Heart right ventricle (tissue), 16 donors: ENCODE measurements around the gene SMOC1. TPM values are rescaled to one million over a fixed set of nuclear protein-coding genes. Genes with fewer than 3 reads are reported as not detected.

Experiments used
- ATAC-seq, 8 donors: fragments of 200-7000 bp; cut with Tn5 transposase; one replicate each; pipeline ENCODE4 v1.9.1; 2020; ENCODE audit warnings: mild to moderate bottlenecking in 8 of 8, moderate library complexity in 8 of 8, moderate number of reproducible peaks in 1 of 8
- DNase-seq, 2 donors: peaks; one replicate each; pipeline ENCODE4 v3.0.0-alpha.2; 2020
- H3K27ac ChIP-seq, 10 donors: fragments of 200-600 bp; sonication (generic) in 2 of 10; one replicate each; pipeline versions ENCODE4 v1.5.0 to v1.8.0; 2020 to 2022; ENCODE audit warnings: mild to moderate bottlenecking in 3 of 10
- H3K27me3 ChIP-seq, 7 donors: fragments of 200-600 bp; one replicate each; pipeline ENCODE4 v1.8.0; 2021 to 2022; ENCODE audit warnings: mild to moderate bottlenecking in 2 of 7
- H3K36me3 ChIP-seq, 9 donors: fragments of 200-600 bp; sonication (generic) in 1 of 9; one replicate each; pipeline versions ENCODE4 v1.5.0 to v1.8.0; 2020 to 2022; ENCODE audit warnings: mild to moderate bottlenecking in 2 of 9
- H3K4me1 ChIP-seq, 9 donors: fragments of 200-600 bp; sonication (generic) in 1 of 9; one replicate each; pipeline versions ENCODE4 v1.5.0 to v1.8.0; 2020 to 2022; ENCODE audit warnings: mild to moderate bottlenecking in 4 of 9
- H3K4me3 ChIP-seq, 10 donors: fragments of 200-600 bp; sonication (generic) in 2 of 10; one replicate each; pipeline versions ENCODE4 v1.5.0 to v1.8.0; 2020 to 2022; ENCODE audit warnings: mild to moderate bottlenecking in 7 of 10, moderate library complexity in 2 of 10
- H3K9me3 ChIP-seq, 11 donors: fragments of 200-600 bp in 10 of 11; sonication (generic) in 2 of 11; one replicate each; pipeline versions ENCODE4 v1.5.0 to v1.8.0; 2013 to 2022; ENCODE audit warnings: mild to moderate bottlenecking in 2 of 11, control low read depth in 1 of 11, moderate library complexity in 1 of 11
- WGBS, 2 donors: extraction: QIAGEN DNeasy Blood & Tissue Kit; methylation state at CpG; one replicate each; pipeline ENCODE4 v1.1.7; 2013; ENCODE audit warnings: inconsistent platforms in 1 of 2; 5-methylcytosine and 5-hydroxymethylcytosine counted together
- intact Hi-C, 10 donors: fragments of 100-400 bp; cut with DNase I; formaldehyde crosslinking; loops; one replicate each; pipeline versions ENCODE4 v1.11.1 to v1.14.2; 2022
- polyA plus RNA-seq, 2 donors: library from polyadenylated mRNA; stranded (reverse); fragments of 200-250 nt; gene quantifications; one replicate each; pipeline ENCODE4 v1.2.3, GENCODE V29; 2013
- total RNA-seq, 10 donors: library from RNA; stranded (reverse); fragmentation: NEBNext Ultra II Directional in 3 of 10; extraction: Animal tissue kit (Norgen Biotek cat#: 25700) in 3 of 10; gene quantifications; one replicate each; pipeline versions ENCODE4 v1.2.1 to v1.2.4, GENCODE V29; 2021 to 2023
- TF ChIP-seq, protein P1 (sequence below), 9 donors: fragments of 200-600 bp; sonication (generic) in 2 of 9; IDR thresholded peaks; one replicate each; pipeline versions ENCODE4 v1.5.0 to v1.8.0; 2021 to 2022; ENCODE audit warnings: antibody characterized with exemption in 9 of 9, mild to moderate bottlenecking in 5 of 9, moderate library complexity in 1 of 9
- donor health status: Arrhythmogenic right ventricular cardiomyopathy.
- donor health status: ischemic (EF 13 %, LVEDD 7.1; RV severe dilation, severe dysfunction).
- donor health status: healthy with polysubstance abuse.
- donor health status: DM: no; HTN: yes; CAD: no.
- donor health status: DM: no; HTN: no; CAD: no.
- donor health status: ischemic (EF 25% LVEDD 6.9; RV normal size, moderate dysfunction).
- donor health status: ischemic (EF 25% LVEDD 5.7; RV mildly dilated, moderate dysfunction).
- donor health status: healthy.
- donor health status: DM: yes; HTN: yes; CAD: no.
- donor health status: Ischemic cardiomyopathy.
- donor health status: ischemic (EF 35%, LVEDD 5.7; RV mildly dilated, moderate dysfunction).
- donor health status: nonischemic (EF 11% LVEDD 7.7; RV severe dilation, severe dysfunction).
- donor health status: DM: yes; HTN: yes; CAD: no.
- donor health status: PGD.
- donor health status: ischemic (EF 29% LVEDD 5.4; RV normal size, mild dysfunction).
- donor health status: nonischemic (EF 23%, LVEDD 6.1; RV moderate dilation, normal function).

The SMOC1 gene
- total and polyA plus RNA-seq, 12 donors = 0.15 to 6.8 (median 1.3) TPM

DNA sequence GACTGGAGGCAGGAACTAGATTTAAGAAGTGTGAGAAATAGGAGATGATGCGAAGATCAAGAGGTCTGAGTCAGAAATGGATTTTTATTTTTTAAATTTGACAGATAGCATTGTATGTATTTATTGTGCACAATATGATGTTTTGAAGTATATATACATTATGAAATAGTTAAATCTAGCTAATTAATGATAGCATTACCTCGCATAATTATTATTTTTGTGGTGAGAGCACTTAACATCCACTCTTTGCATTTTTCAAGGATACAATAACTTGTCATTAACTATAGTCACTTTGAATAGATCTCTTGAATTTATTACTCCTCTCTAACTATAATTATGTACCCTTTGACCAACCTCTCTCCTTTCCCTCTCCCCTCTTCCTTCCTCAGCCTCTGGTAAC, 3.7 kb downstream of the SMOC1 start:
- no peaks in the 10 kb centered on the region for H3K36me3 ChIP-seq
- no peaks in the 10 kb centered on the region for H3K9me3 ChIP-seq
- intact Hi-C loops = no loop called here
- no peak overlapping the region for H3K27ac ChIP-seq
- TF ChIP-seq, protein P1, sequence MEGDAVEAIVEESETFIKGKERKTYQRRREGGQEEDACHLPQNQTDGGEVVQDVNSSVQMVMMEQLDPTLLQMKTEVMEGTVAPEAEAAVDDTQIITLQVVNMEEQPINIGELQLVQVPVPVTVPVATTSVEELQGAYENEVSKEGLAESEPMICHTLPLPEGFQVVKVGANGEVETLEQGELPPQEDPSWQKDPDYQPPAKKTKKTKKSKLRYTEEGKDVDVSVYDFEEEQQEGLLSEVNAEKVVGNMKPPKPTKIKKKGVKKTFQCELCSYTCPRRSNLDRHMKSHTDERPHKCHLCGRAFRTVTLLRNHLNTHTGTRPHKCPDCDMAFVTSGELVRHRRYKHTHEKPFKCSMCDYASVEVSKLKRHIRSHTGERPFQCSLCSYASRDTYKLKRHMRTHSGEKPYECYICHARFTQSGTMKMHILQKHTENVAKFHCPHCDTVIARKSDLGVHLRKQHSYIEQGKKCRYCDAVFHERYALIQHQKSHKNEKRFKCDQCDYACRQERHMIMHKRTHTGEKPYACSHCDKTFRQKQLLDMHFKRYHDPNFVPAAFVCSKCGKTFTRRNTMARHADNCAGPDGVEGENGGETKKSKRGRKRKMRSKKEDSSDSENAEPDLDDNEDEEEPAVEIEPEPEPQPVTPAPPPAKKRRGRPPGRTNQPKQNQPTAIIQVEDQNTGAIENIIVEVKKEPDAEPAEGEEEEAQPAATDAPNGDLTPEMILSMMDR (IDR thresholded peaks at IDR 0.05) = no peak
- DNase-seq (no peak), ATAC-seq (no peak)
- peaks cover 0 to 8% (median 0%) of the 10 kb centered on the region in 9 donors for H3K4me1 ChIP-seq
- no peak overlapping the region for H3K4me3 ChIP-seq
- peaks cover 0 to 77% (median 59%) of the 10 kb centered on the region in 7 donors for H3K27me3 ChIP-seq
- WGBS, 2 donors = 89% methylated on average over 2 of the region's 2 CpGs

DNA sequence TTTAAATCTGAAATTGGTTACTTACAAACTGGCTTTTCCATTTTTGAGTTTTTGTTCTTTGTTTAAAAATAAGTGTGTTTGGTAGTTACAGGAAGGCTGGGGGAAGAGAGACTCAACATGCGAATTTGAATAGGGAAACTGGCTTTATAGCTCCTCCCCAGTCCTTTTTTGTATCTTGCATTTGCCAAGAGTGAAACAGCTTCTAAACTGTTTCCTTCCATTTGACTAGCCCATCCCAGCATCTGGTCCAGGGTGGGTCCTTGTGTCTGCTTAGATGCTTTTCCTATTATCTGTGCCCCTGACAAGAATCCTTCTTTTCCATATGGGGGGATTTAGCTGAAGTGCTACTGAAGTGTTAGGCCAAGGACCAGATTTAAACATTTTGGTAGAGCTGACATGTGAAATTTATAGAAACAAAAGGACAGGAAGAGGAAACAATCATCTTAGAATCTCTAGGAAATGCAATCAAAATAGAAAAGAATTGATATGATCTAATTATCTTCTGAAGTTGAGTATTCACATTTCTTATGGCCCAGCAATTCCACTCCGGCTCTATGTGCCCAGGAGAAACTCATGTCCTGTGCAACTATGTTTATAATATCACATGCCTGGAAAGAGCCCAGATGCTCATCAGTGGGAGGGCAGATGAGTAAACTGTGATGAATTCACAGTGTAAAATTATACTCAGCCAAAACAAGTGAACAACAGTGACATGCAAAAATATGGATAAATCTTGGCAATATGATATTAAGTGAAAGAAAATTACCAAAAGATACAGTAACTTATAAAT, 7.4 kb downstream of the SMOC1 start:
- TF ChIP-seq, protein P1 (IDR thresholded peaks at IDR 0.05) = no peak
- ATAC-seq = no peak

DNA sequence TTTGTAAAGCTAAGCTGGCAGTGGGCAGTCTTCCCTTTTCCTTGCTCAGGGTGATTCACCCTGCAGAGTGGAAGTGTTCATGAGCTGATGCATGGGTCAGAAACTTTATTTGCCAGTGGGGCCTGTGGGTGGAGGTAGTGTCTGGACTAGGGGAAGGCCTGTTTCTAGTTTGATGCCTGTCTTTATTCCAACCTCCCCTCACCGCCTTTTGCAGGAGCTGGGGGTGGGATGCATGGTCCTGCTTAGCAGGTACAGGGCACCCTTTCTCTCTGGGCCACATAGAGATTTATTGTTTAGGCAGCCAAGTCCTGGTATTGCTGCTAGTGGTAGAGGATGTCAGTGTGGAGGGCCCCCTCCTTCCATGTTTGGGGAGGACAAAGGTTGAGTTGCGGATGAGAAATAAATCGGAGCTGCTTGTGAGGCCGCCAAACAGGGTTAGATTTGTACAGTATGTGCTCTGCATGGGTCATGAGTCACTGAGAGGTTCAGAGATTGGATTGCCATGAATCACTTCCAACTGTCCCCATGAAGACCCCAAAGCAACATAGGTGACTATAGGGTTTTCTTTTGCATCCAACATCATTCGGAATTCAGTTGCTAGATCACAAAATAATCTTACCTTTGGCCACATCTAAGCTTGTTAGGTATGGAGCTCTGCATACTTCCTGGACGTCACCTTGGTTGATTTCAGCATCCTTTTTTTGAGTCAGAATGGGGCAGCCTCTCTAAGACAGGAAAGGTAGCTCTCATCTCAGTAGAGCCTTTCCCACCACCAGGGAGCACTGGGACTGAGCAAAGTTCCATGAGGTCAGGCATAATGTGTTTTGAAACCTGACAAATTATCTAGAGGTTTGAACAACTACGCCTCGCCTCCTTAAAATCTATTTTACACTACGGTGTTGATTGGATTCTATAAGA, 8.8 kb downstream of the SMOC1 start:
- DNase-seq = no peak
- WGBS, 2 donors = 71 to 72% methylated on average over 9 of the region's 9 CpGs
- H3K9me3 ChIP-seq = peaks cover 0 to 9% (median 0%) of the 10 kb centered on the region in 11 donors
- intact Hi-C loops = no loop called here
- H3K4me1 ChIP-seq = no peaks in the 10 kb centered on the region
- ATAC-seq = no peak
- H3K36me3 ChIP-seq = no peaks in the 10 kb centered on the region
- TF ChIP-seq, protein P1 (IDR thresholded peaks at IDR 0.05) = no peak
- H3K27ac ChIP-seq = no peak overlapping the region
- H3K4me3 ChIP-seq = no peak overlapping the region
- H3K27me3 ChIP-seq = peaks cover 0 to 40% (median 29%) of the 10 kb centered on the region in 7 donors

More for the DNA sequence above, 7.4 kb downstream of the SMOC1 start:
- intact Hi-C loops = no loop called here
- H3K27me3 ChIP-seq = peaks cover 0 to 49% (median 38%) of the 10 kb centered on the region in 7 donors
- H3K4me3 ChIP-seq = no peak overlapping the region
- peaks cover 0 to 9% (median 0%) of the 10 kb centered on the region in 11 donors for H3K9me3 ChIP-seq
- WGBS, 2 donors = 52 to 58% methylated on average over 2 of the region's 2 CpGs
- no peak overlapping the region for H3K27ac ChIP-seq
- H3K4me1 ChIP-seq = no peaks in the 10 kb centered on the region
- no peaks in the 10 kb centered on the region for H3K36me3 ChIP-seq
- no peak for DNase-seq

DNA sequence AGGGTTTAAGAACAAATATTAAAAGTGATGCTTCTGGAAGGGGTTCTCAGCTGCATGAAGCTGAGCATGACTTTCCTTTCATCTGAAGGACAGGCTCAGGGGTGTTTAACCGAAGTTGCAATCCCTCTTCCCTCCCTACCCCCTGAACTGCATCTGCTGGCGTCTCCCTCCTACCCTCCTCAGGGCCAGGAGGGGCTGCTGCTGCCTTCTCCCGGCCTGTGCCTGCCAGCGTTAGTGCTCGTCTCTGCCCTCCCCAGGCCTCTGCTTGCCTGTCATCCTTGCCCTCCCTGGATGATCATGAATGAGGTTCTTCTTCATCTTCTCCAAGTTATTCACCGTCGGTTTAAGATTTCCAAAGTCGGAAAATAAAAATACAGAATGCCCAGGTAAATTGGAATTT, 12.2 kb downstream of the SMOC1 start:
- intact Hi-C loops = no loop called here
- no peak overlapping the region for H3K27ac ChIP-seq
- TF ChIP-seq, protein P1 (IDR thresholded peaks at IDR 0.05) = no peak
- no peaks in the 10 kb centered on the region for H3K4me1 ChIP-seq
- no peaks in the 10 kb centered on the region for H3K36me3 ChIP-seq
- ATAC-seq = no peak
- H3K4me3 ChIP-seq = no peak overlapping the region
- 38 to 48% methylated on average over 8 of the region's 8 CpGs for whole genome bisulfite sequencing, 2 donors
- peaks cover 0 to 28% (median 16%) of the 10 kb centered on the region in 7 donors for H3K27me3 ChIP-seq
- peaks cover 0 to 12% (median 0%) of the 10 kb centered on the region in 11 donors for H3K9me3 ChIP-seq
- no peak for DNase-seq
